ENCODE data around the gene PPP1R3E. TPM values are rescaled to one million over a fixed set of nuclear protein-coding genes. Genes with fewer than 3 reads are reported as not detected.

PPP1R3E gene
- polyA plus RNA-seq, 1 donor from 2014 or later = 17.2 TPM

DNA sequence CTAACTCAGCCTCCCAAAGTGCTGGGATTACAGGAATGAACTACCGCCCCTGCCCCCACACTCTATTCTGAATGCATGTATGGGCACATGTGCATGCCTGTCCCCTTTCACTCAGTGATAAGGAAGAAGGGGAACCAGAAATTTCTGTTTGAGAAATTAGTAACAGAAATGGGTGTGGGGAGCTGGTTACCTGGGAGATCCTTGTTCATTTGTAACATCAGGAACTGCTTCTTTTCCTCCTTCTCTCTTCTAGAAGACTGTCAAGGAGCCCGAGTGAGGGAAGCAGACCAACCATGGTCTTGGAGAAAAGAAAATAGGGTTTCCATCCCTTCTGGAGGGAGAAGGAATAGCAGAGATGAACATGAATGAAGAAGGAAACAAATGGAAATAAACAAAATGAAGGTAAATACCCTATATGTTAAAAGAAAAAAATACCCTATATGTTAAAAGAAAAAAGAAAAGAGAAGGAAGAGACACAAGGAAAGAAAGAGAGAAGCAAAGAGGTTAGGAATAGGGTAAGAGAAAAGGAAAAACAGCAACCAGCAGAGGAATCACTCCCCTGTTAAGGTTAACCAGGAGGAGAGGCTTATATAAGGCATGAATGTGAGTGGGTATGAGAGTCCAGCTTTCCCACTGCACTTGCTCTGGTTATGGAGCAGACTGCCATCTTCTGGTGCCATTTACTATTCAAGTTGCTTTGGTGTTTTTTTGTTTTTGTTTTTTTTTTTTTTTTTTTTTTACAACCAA is 3.3 kb downstream of the PPP1R3E start:
- TF ChIP-seq SMC3 (conservative IDR thresholded peaks at IDR 0.05; ENCODE audit: poor library complexity) (peak; percentile 74), EP300 (conservative IDR thresholded peaks at IDR 0.05; ENCODE audit: poor library complexity, severe bottlenecking) (no peak), RAD21 (conservative IDR thresholded peaks at IDR 0.05) (peak; percentile 73), POLR2AphosphoS5 (IDR thresholded peaks at IDR 0.05) (no peak), TAF1 (IDR thresholded peaks at IDR 0.05; ENCODE audit: low read depth) (no peak), MXI1 (conservative IDR thresholded peaks at IDR 0.05; ENCODE audit: poor library complexity, severe bottlenecking) (no peak), EZH2 (IDR thresholded peaks at IDR 0.05; ENCODE audit: borderline replicate concordance, insufficient read depth, low read length, poor library complexity, severe bottlenecking) (no peak)
- TF ChIP-seq, protein P1, sequence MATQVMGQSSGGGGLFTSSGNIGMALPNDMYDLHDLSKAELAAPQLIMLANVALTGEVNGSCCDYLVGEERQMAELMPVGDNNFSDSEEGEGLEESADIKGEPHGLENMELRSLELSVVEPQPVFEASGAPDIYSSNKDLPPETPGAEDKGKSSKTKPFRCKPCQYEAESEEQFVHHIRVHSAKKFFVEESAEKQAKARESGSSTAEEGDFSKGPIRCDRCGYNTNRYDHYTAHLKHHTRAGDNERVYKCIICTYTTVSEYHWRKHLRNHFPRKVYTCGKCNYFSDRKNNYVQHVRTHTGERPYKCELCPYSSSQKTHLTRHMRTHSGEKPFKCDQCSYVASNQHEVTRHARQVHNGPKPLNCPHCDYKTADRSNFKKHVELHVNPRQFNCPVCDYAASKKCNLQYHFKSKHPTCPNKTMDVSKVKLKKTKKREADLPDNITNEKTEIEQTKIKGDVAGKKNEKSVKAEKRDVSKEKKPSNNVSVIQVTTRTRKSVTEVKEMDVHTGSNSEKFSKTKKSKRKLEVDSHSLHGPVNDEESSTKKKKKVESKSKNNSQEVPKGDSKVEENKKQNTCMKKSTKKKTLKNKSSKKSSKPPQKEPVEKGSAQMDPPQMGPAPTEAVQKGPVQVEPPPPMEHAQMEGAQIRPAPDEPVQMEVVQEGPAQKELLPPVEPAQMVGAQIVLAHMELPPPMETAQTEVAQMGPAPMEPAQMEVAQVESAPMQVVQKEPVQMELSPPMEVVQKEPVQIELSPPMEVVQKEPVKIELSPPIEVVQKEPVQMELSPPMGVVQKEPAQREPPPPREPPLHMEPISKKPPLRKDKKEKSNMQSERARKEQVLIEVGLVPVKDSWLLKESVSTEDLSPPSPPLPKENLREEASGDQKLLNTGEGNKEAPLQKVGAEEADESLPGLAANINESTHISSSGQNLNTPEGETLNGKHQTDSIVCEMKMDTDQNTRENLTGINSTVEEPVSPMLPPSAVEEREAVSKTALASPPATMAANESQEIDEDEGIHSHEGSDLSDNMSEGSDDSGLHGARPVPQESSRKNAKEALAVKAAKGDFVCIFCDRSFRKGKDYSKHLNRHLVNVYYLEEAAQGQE (IDR thresholded peaks at IDR 0.05; ENCODE audit: borderline replicate concordance) = no peak
- TF ChIP-seq, protein P2, sequence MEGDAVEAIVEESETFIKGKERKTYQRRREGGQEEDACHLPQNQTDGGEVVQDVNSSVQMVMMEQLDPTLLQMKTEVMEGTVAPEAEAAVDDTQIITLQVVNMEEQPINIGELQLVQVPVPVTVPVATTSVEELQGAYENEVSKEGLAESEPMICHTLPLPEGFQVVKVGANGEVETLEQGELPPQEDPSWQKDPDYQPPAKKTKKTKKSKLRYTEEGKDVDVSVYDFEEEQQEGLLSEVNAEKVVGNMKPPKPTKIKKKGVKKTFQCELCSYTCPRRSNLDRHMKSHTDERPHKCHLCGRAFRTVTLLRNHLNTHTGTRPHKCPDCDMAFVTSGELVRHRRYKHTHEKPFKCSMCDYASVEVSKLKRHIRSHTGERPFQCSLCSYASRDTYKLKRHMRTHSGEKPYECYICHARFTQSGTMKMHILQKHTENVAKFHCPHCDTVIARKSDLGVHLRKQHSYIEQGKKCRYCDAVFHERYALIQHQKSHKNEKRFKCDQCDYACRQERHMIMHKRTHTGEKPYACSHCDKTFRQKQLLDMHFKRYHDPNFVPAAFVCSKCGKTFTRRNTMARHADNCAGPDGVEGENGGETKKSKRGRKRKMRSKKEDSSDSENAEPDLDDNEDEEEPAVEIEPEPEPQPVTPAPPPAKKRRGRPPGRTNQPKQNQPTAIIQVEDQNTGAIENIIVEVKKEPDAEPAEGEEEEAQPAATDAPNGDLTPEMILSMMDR (IDR thresholded peaks at IDR 0.05; ENCODE audit: poor library complexity, severe bottlenecking) = peak; percentile 72
- H3K9ac ChIP-seq (ENCODE audit: low read length) = peak overlapping the region; percentile 96
- H3F3A ChIP-seq (ENCODE audit: insufficient read depth, low read length, poor library complexity, severe bottlenecking) = peaks cover 13% of the 10 kb centered on the region
- no peaks in the 10 kb centered on the region for H3K9me3 ChIP-seq (ENCODE audit: low read length)
- no peaks in the 10 kb centered on the region for H3K9me2 ChIP-seq (ENCODE audit: insufficient read depth, low read length)
- H3K4me3 ChIP-seq (ENCODE audit: low read length) = peak overlapping the region; percentile 96
- H3K27ac ChIP-seq (ENCODE audit: low read length) = peak overlapping the region; percentile 99
- H4K20me1 ChIP-seq (ENCODE audit: insufficient read depth) = no peaks in the 10 kb centered on the region
- H3K79me2 ChIP-seq (replicated peaks; ENCODE audit: insufficient read depth, low read length) = peaks cover 5% of the 10 kb centered on the region
- H3K4me2 ChIP-seq (ENCODE audit: low read length) = peak overlapping the region; percentile 100
- H2AFZ ChIP-seq (ENCODE audit: low read depth, low read length) = no peak overlapping the region
- no peaks in the 10 kb centered on the region for H3K27me3 ChIP-seq (ENCODE audit: insufficient read depth, low read depth, low read length)
- no peaks in the 10 kb centered on the region for H3K36me3 ChIP-seq (ENCODE audit: insufficient read depth, low read length)

DNA sequence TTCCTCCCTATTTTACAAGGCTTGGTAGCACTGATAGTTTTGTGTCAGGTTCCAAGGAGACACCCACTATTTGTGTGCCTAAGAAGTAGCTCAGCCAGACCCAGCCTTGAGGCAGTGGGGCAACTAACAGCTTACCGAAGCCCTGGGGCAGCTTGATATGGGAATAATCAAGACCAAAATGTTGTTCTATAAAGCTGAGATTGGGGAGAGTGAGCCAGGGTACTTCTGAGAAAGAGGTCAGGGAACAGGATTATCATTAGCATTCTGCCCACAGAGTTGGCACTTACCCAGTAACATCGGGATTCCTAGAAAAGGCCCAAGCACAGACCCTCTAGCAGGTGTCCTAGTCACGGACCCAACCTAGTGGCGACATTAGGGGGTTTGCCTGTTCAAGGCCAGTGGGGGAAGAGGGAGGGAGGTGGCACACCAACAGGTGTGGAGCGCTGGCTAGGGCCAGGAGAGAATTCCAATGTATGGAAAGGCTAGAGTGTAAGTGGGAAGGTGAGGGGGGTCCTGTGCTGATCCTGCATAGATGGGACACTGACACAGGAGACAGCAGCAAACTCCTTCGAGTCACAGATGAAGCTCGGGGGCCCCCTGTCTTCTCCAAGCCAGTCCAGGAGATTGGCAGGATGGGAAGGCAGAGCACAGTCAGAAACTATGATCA is 4.9 kb downstream of the PPP1R3E start:
- Histone ChIP-seq H2AFZ (ENCODE audit: low read depth, low read length) (no peak overlapping the region), H3K36me3 (ENCODE audit: insufficient read depth, low read length) (no peaks in the 10 kb centered on the region), H3F3A (ENCODE audit: insufficient read depth, low read length, poor library complexity, severe bottlenecking) (peaks cover 8% of the 10 kb centered on the region), H3K9me2 (ENCODE audit: insufficient read depth, low read length) (no peaks in the 10 kb centered on the region), H3K27me3 (ENCODE audit: insufficient read depth, low read depth, low read length) (no peaks in the 10 kb centered on the region), H3K9ac (ENCODE audit: low read length) (no peak overlapping the region), H3K4me2 (ENCODE audit: low read length) (no peak overlapping the region), H3K9me3 (ENCODE audit: low read length) (no peaks in the 10 kb centered on the region), H3K4me3 (ENCODE audit: low read length) (no peak overlapping the region), H3K79me2 (replicated peaks; ENCODE audit: insufficient read depth, low read length) (peaks cover 5% of the 10 kb centered on the region), H4K20me1 (ENCODE audit: insufficient read depth) (no peaks in the 10 kb centered on the region), H3K27ac (ENCODE audit: low read length) (no peak overlapping the region)
- TF ChIP-seq TAF1 (IDR thresholded peaks at IDR 0.05; ENCODE audit: low read depth) (no peak), EZH2 (IDR thresholded peaks at IDR 0.05; ENCODE audit: borderline replicate concordance, insufficient read depth, low read length, poor library complexity, severe bottlenecking) (no peak), POLR2AphosphoS5 (IDR thresholded peaks at IDR 0.05) (no peak), MXI1 (conservative IDR thresholded peaks at IDR 0.05; ENCODE audit: poor library complexity, severe bottlenecking) (no peak), EP300 (conservative IDR thresholded peaks at IDR 0.05; ENCODE audit: poor library complexity, severe bottlenecking) (no peak), RAD21 (conservative IDR thresholded peaks at IDR 0.05) (no peak), SMC3 (conservative IDR thresholded peaks at IDR 0.05; ENCODE audit: poor library complexity) (no peak)
- TF ChIP-seq, protein P2 (IDR thresholded peaks at IDR 0.05; ENCODE audit: poor library complexity, severe bottlenecking) = no peak
- TF ChIP-seq, protein P1 (IDR thresholded peaks at IDR 0.05; ENCODE audit: borderline replicate concordance) = no peak

All from neural cell (in vitro differentiated cells).